ENCODE results near the gene PPP2R2B. TPM values are rescaled to one million over a fixed set of nuclear protein-coding genes. Genes with fewer than 3 reads are reported as not detected.

PPP2R2B gene
- total and polyA plus RNA-seq, 2 donors (not counting 3 experiments of a cell fraction or from before 2014, with no cell fraction given), result not detected

- H3K9me3 ChIP-seq (replicated peaks; ENCODE audit: control insufficient read depth, insufficient read depth, low read length), result no peaks in the 10 kb centered on the region
- H3K27ac ChIP-seq (ENCODE audit: insufficient read depth, low read depth, low read length), result no peak overlapping the region
- no peak for FAIRE-seq
- H3K36me3 ChIP-seq (ENCODE audit: control insufficient read depth in 2 of 2, extremely low read depth in 1 of 2, insufficient read depth in 2 of 2, low read length in 2 of 2), result no peaks in the 10 kb centered on the region
- H3K27me3 ChIP-seq (ENCODE audit: control insufficient read depth in 2 of 2, insufficient read depth in 2 of 2, low read length in 2 of 2), result peaks cover 0 to 2% of the 10 kb centered on the region in 2 experiments
- ChIA-PET CTCF (no interaction called here), POLR2A (interaction anchor here (0.6 kb wide), 1 partner anchor 164 kb away, joined by 3 read pairs; no protein-coding TSS in a partner anchor)
- no TSS peak for BruUV-seq (replicated peaks)
- no peak overlapping the region for H3K4me2 ChIP-seq (ENCODE audit: insufficient read depth, low read length)
- dilution Hi-C loops (cut with MboI; ENCODE audit: extremely low pct_ligation_motif_present, low sequenced_read_pairs), result no loop called here
- H3K4me3 ChIP-seq (replicated peaks in 1 of 3; ENCODE audit: insufficient read depth in 1 of 3, low read depth in 1 of 3, low read length in 3 of 3), result no peak overlapping the region
- TF ChIP-seq CTCF (IDR thresholded peaks at IDR 0.05; ENCODE audit: extremely low read depth in 1 of 2, insufficient read depth in 1 of 2, low read depth in 1 of 2, low read length in 2 of 2) (no peak), POLR2AphosphoS5 (IDR thresholded peaks at IDR 0.05; ENCODE audit: insufficient read depth, low read depth, low read length) (no peak), EZH2 (IDR thresholded peaks at IDR 0.05; ENCODE audit: borderline replicate concordance, low read depth, low read length, severe bottlenecking) (no peak), POLR2A (IDR thresholded peaks at IDR 0.05; ENCODE audit: low read depth, low read length) (no peak), GATA2 (IDR thresholded peaks at IDR 0.05; ENCODE audit: insufficient read depth, insufficient read length, low read depth, low read length) (no peak), MYC (IDR thresholded peaks at IDR 0.05; ENCODE audit: low read depth, low read length) (no peak), JUN (IDR thresholded peaks at IDR 0.05; ENCODE audit: borderline replicate concordance, insufficient read depth, insufficient read length, low read depth) (no peak), MAX (IDR thresholded peaks at IDR 0.05; ENCODE audit: insufficient read depth, insufficient read length) (no peak), FOS (IDR thresholded peaks at IDR 0.05; ENCODE audit: borderline replicate concordance, insufficient read depth, low read length) (no peak)
- intact Hi-C loops (cut with micrococcal nuclease), result no loop called here
- DNase-seq (ENCODE audit: low read depth, low spot score), result no peak
- no peaks in the 10 kb centered on the region for H3K79me2 ChIP-seq (ENCODE audit: control insufficient read depth, insufficient read depth, low read length)
- H2AFZ ChIP-seq (ENCODE audit: low read depth, low read length), result no peak overlapping the region
- H3K9ac ChIP-seq (replicated peaks; ENCODE audit: extremely low read depth, insufficient read depth, low read length), result no peak overlapping the region
- H4K20me1 ChIP-seq (replicated peaks; ENCODE audit: control insufficient read depth, extremely low read depth, insufficient read depth, low read length), result no peaks in the 10 kb centered on the region
- H3K4me1 ChIP-seq (ENCODE audit: control insufficient read depth, extremely low read depth, insufficient read depth, low read length), result no peaks in the 10 kb centered on the region
- no peaks in the 10 kb centered on the region for H3K9me1 ChIP-seq (replicated peaks; ENCODE audit: control insufficient read depth, extremely low read depth, insufficient read depth, low read length)
Measured at GRCh38 chr5:146744068-146744745, 134.3 kb downstream of the PPP2R2B start.
